LNCaP clone FGC (cell line): Measurements from ENCODE around the gene LACRT.

Experiments used
- DNase-seq: peaks from one replicate; pipeline ENCODE4 v3.0.0-alpha.2; 2011; ENCODE audit warnings: low read depth
- H3K4me3 ChIP-seq: 2 replicates; pipeline ENCODE4 v1.5.1; 2011; ENCODE audit warnings: mild to moderate bottlenecking, low read depth, low read length, control low read depth
- TF ChIP-seq, protein P1 (sequence below): IDR thresholded peaks from 2 replicates; pipeline ENCODE4 v1.5.1; 2012; ENCODE audit warnings: mild to moderate bottlenecking; ENCODE audit not compliant: control insufficient read depth, insufficient read depth; ENCODE audit errors: extremely low read depth

Gene LACRT

DNA sequence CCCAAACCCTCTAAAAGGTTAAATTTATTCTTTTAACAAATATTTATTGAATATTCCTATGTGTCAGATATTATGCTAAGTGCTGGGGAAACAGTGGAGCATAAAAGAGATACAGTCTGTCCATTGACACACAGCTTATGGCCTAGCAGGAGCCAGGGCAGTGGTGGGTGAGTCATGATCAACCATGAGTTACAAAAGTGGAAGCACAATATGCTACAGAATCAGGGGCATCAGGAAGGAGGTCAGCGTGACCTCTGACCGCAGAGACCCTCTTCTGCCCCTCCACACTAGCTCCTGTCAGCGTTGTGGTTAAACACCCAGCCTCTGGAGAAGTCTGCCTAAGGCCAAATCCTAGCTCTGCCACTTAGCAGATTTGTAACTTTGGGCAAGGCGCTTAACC is 41.6 kb downstream of the LACRT start:
- no peak overlapping the region for H3K4me3 ChIP-seq
- TF ChIP-seq, protein P1, sequence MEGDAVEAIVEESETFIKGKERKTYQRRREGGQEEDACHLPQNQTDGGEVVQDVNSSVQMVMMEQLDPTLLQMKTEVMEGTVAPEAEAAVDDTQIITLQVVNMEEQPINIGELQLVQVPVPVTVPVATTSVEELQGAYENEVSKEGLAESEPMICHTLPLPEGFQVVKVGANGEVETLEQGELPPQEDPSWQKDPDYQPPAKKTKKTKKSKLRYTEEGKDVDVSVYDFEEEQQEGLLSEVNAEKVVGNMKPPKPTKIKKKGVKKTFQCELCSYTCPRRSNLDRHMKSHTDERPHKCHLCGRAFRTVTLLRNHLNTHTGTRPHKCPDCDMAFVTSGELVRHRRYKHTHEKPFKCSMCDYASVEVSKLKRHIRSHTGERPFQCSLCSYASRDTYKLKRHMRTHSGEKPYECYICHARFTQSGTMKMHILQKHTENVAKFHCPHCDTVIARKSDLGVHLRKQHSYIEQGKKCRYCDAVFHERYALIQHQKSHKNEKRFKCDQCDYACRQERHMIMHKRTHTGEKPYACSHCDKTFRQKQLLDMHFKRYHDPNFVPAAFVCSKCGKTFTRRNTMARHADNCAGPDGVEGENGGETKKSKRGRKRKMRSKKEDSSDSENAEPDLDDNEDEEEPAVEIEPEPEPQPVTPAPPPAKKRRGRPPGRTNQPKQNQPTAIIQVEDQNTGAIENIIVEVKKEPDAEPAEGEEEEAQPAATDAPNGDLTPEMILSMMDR: no peak
- no peak for DNase-seq

DNA sequence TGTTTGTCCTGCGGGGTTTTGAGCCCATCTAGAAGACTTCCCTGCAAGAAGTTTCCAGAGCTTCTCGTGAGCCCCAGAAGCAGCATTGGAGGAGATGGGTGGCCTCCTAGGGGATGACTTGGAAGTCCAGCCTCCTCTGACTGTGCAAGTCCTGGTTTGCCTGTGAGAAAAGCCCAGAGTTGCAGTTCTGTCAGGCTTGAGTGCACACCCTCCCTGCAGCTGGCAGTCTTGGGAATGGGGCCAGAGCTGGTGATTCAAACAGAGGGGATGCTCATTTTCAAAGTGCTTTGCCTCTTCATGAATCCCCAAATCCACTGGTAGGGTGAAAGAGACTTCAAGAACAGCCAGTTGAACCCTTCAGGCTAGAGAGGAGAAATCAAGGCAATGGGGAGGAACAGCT is 42.4 kb downstream of the LACRT start:
- no peak overlapping the region for H3K4me3 ChIP-seq
- TF ChIP-seq, protein P1: no peak
- DNase-seq: no peak

DNA sequence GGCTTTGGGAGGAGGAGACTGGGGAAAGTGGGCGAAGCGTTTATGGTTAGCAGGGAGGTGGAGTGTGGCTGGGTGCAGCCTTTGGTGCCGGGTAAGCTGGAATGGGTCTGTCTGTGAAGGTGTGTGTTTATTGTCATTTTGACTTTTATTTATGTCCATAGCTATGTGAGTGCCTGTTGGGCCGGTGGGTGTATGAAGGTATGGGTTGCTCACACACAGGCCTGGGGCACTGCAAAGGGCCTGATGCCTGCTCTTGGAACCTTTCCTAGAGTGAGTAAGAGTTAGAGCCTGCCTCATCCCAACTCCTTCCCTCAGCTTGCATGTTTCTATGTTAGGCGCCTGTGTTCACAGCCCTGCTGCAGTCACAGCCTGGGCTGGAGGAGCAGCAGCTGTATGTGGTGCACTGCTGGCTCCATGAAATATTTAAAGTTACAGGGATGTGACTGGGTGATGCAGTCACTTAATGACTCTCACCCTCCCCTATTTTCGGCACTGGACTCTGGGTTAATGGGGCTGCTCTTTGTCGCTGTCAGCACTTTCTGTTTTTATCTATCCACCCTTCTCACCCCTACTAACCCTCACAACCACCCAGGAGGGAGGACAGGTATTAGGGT is 43.6 kb downstream of the LACRT start:
- TF ChIP-seq, protein P1: no peak
- H3K4me3 ChIP-seq: no peak overlapping the region
- no peak for DNase-seq

DNA sequence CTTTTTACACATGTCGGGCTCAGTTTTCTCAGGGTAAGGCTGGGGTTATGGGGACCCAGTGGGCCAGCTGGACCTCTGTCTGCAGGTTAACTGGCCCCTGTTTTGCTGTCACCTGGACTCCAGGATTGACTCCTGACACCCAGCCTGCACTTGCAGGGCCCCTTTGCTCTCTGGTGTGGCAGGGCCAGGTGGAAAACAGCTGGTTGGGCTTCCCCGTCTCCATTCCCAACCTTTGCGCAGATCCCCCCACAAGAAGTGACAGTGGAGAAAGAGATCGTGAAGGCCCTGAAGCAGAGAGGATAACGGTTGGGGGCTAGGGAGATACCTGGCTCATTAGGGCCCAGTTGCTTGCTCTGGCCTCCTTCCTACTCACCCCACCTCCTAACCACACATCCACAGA is 44.7 kb downstream of the LACRT start:
- no peak overlapping the region for H3K4me3 ChIP-seq
- TF ChIP-seq, protein P1: no peak
- no peak for DNase-seq

DNA sequence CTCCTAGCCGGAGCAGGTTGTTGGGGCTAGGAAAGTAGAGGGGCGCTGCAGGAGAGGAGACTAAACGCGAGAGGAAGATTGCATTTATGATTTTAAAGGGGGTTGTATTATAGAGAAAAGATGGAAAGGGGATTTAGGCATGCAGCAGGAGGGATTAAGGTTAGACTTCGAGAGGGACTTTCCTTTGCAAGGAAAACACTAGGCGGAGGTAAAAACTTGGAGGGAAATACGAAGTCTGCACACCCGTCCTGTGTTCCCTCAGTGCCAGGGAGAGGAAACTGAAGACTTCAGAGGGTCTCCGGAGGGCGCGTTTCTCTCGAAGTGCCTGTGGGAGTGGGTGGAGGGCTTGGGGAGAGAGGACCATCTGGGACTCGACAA is 45.8 kb downstream of the LACRT start:
- DNase-seq: no peak
- no peak overlapping the region for H3K4me3 ChIP-seq
- TF ChIP-seq, protein P1: no peak

DNA sequence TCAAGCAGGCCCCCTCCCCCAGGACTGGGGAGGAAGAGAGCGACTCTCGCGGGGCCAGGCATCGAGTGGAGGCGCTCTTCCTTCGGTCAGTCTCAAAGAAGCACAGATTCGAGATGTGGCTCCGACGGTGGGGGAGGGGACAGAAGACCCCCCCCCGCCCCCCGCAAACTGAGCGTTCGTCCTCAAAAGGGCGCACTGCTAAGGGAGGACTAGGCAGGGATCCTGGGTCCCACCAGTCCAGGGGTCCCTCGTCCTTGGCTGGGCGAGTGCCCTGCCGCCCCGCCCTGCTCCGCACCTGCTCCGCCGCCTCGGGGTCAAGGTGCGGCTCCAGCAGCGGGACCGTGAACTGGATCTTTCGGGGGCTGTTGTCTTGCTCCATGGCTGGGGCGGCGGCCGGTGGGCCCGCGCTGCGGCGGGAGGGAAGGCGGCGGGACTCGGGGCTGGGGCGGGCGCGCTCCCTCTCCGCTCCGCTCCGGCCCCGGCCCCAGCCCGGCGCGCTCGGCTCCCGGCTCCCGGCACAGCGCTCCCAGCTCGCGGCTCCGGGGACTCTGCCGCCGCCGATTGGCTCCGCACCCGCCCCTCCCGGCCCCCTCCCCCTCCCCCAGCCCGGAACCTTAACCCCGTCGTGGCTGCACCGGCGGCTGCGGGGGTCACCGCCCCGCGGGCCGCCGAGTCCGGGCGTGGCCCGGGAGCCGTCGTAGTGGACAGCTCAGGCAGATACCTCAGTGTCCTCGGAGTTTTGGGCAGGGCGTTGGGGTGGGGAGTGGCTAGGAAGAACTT is 46.4 kb downstream of the LACRT start, which contains the start of gene PPP1R1A:
Gene PPP1R1A, minus strand, starts transcription at position 550 of the 780 bp plus-strand sequence. Its CDS starts 171 bp downstream, at position 379.
- H3K4me3 ChIP-seq: peak within 1 kb of the TSS; percentile 23; the same call in 1 of the 2 replicates
- no peak for DNase-seq
- TF ChIP-seq, protein P1: no peak
